HCT116 (cell line): ENCODE results near the gene EIF3L. TPM values are rescaled to one million over a fixed set of nuclear protein-coding genes. Genes with fewer than 3 reads are reported as not detected.

Experiments
- ATAC-seq: fragments of 200-7000 bp; cut with Tn5 transposase; 2 replicates; pipeline ENCODE4 v1.9.1; 2020; ENCODE audit warnings: mild to moderate bottlenecking, moderate library complexity
- BruUV-seq: library from RNA; stranded (reverse); fragments of 400-500 nt; replicated peaks from 2 replicates; lab custom pipeline; 2021; lab: Mats Ljungman, UMichigan
- CTCF ChIA-PET: fragments of 300-600 bp; sonication (Branson Sonifier 250); formaldehyde crosslinking; loops from one replicate; lab custom pipeline; 2021; ENCODE audit warnings: antibody characterized with exemption; lab: Charles Lee
- POLR2A ChIA-PET: fragments of 300-600, 350-600 bp; sonication (Branson Sonifier 250); formaldehyde crosslinking; loops from one replicate; lab custom pipeline; 2021; ENCODE audit warnings: antibody characterized with exemption; lab: Charles Lee
- RAD21 ChIA-PET, 2 experiments: fragments of 300-600 bp; sonication (Branson Sonifier 250); formaldehyde crosslinking; loops; one replicate each; lab custom pipeline; 2023; ENCODE audit warnings: low total read pairs in 2 of 2; ENCODE audit not compliant: uncharacterized antibody in 2 of 2, unreplicated experiment in 2 of 2, low non-redundant PET in 1 of 2; lab: Charles Lee
- DNase-seq: peaks from one replicate; pipeline ENCODE4 v3.0.0-alpha.2; 2010; ENCODE audit warnings: low read depth, low spot score
- H2AFZ ChIP-seq: fragments of 200-600 bp; shearing (Covaris generic), sonication (generic); 2 replicates; pipeline ENCODE4 v1.6.1; 2017; ENCODE audit warnings: low read depth, mixed run types, mixed read lengths, antibody characterized with exemption, low read length; ENCODE audit not compliant: poor library complexity, severe bottlenecking
- H3K27ac ChIP-seq: 2 replicates; pipeline ENCODE4 v1.5.1; 2012; ENCODE audit warnings: low read depth, low read length
- H3K27me3 ChIP-seq: fragments of 200-600 bp; sonication (generic); 2 replicates; pipeline ENCODE4 v1.6.1; 2016; ENCODE audit warnings: mixed run types, low read length, mixed read lengths; ENCODE audit not compliant: insufficient read depth
- H3K36me3 ChIP-seq, 2 experiments: fragments of 200-500 bp in 1 of 2; fragments of 200-600 bp in 1 of 2; sonication (Bioruptor generic) in 1 of 2; sonication (generic) in 1 of 2; 2 replicates each; pipeline versions ENCODE4 v1.5.1 to v1.6.1; 2014 to 2016; ENCODE audit warnings: low read length in 2 of 2, inconsistent platforms in 1 of 2, mixed read lengths in 1 of 2, mixed run types in 1 of 2; ENCODE audit not compliant: insufficient read depth in 2 of 2, control insufficient read depth in 1 of 2
- H3K4me1 ChIP-seq, 2 experiments: fragments of 200-600 bp in 1 of 2; sonication (generic) in 1 of 2; 2 replicates each; pipeline versions ENCODE4 v1.5.1 to v1.6.1; 2012 to 2017; ENCODE audit warnings: low read length in 2 of 2, inconsistent platforms in 1 of 2, mild to moderate bottlenecking in 1 of 2, mixed read lengths in 1 of 2, mixed run types in 1 of 2, moderate library complexity in 1 of 2; ENCODE audit not compliant: insufficient read depth in 2 of 2, control insufficient read depth in 1 of 2
- H3K4me2 ChIP-seq: fragments of 200-600 bp; sonication (generic); 2 replicates; pipeline ENCODE4 v1.6.1; 2017; ENCODE audit warnings: mixed run types, low read length, mixed read lengths
- H3K4me3 ChIP-seq, 2 experiments: fragments of 200-600 bp in 1 of 2; sonication (generic) in 1 of 2; replicated peaks in 1 of 2; 2 replicates each; pipeline ENCODE4 v1.5.1; 2011 to 2016; ENCODE audit warnings: low read length in 2 of 2, control low read depth in 1 of 2, low read depth in 1 of 2, mild to moderate bottlenecking in 1 of 2, mixed read lengths in 1 of 2, mixed run types in 1 of 2
- H3K79me2 ChIP-seq: fragments of 200-600 bp; sonication (generic); 2 replicates; pipeline ENCODE4 v1.6.1; 2017; ENCODE audit warnings: mild to moderate bottlenecking, mixed run types, low read length, moderate library complexity, mixed read lengths; ENCODE audit not compliant: insufficient read depth
- H3K9ac ChIP-seq: fragments of 200-600 bp; sonication (generic); 2 replicates; pipeline ENCODE4 v1.6.1; 2016; ENCODE audit warnings: low read length, mixed read lengths
- H3K9me2 ChIP-seq: fragments of 200-600 bp; sonication (generic), shearing (Covaris generic); 2 replicates; pipeline ENCODE4 v1.6.1; 2017; ENCODE audit warnings: mixed run types, mild to moderate bottlenecking, moderate library complexity; ENCODE audit not compliant: insufficient read depth
- H3K9me3 ChIP-seq, 2 experiments: fragments of 200-500 bp in 1 of 2; fragments of 200-600 bp in 1 of 2; sonication (Bioruptor generic) in 1 of 2; sonication (generic) in 1 of 2; 2 replicates each; pipeline ENCODE4 v1.6.1; 2014 to 2017; ENCODE audit warnings: low read length in 2 of 2, mixed read lengths in 2 of 2, inconsistent platforms in 1 of 2, low read depth in 1 of 2, mild to moderate bottlenecking in 1 of 2, mixed run types in 1 of 2, moderate library complexity in 1 of 2; ENCODE audit not compliant: control insufficient read depth in 1 of 2, insufficient read depth in 1 of 2
- H4K20me1 ChIP-seq: fragments of 200-600 bp; sonication (generic), shearing (Covaris generic); 2 replicates; pipeline ENCODE4 v1.6.1; 2017; ENCODE audit warnings: mixed run types, mild to moderate bottlenecking, moderate library complexity; ENCODE audit not compliant: insufficient read depth
- CTCF ChIP-seq, 3 experiments: fragments of 200-600 bp in 1 of 3; sonication (generic) in 1 of 3; IDR thresholded peaks in 2 of 3; conservative IDR thresholded peaks in 1 of 3; 2 replicates each; pipeline ENCODE4 v1.5.1; 2012 to 2017; ENCODE audit warnings: low read depth in 2 of 3, low read length in 2 of 3, antibody characterized with exemption in 1 of 3, borderline replicate concordance in 1 of 3, control low read depth in 1 of 3, mild to moderate bottlenecking in 1 of 3, mixed read lengths in 1 of 3, mixed run types in 1 of 3, moderate library complexity in 1 of 3; ENCODE audit not compliant: insufficient read depth in 1 of 3
- FOSL1 ChIP-seq: IDR thresholded peaks from 2 replicates; pipeline ENCODE4 v1.6.1; 2012; ENCODE audit warnings: low read depth
- SP1 ChIP-seq: IDR thresholded peaks from 2 replicates; pipeline ENCODE4 v1.6.1; 2012; ENCODE audit warnings: low read depth
- TCF7L2 ChIP-seq: IDR thresholded peaks from 2 replicates; pipeline ENCODE4 v1.7.0; 2011; ENCODE audit warnings: borderline replicate concordance, inconsistent platforms; ENCODE audit not compliant: insufficient read depth, insufficient read length; ENCODE audit errors: extremely low read depth
- YY1 ChIP-seq: IDR thresholded peaks from 2 replicates; pipeline ENCODE4 v1.6.1; 2011; ENCODE audit warnings: low read length, low read depth, moderate library complexity, mild to moderate bottlenecking; ENCODE audit not compliant: insufficient replicate concordance; ENCODE audit errors: extremely low read depth
- ZBTB33 ChIP-seq: IDR thresholded peaks from 2 replicates; pipeline ENCODE4 v1.6.1; 2011; ENCODE audit warnings: mild to moderate bottlenecking, low read length, moderate library complexity; ENCODE audit not compliant: insufficient replicate concordance; ENCODE audit errors: extremely low read depth
- ZFX ChIP-seq: fragments of 450-650 bp; IDR thresholded peaks from 2 replicates; pipeline ENCODE4 v1.6.1; 2017
- intact Hi-C: fragments of 100-400 bp; cut with micrococcal nuclease; formaldehyde crosslinking; loops from 2 replicates; pipeline ENCODE4 v1.10.0; 2022
- total RNA-seq: library from RNA; stranded (reverse); gene quantifications from one replicate; pipeline ENCODE4 v1.2.1, GENCODE V29; 2021; ENCODE audit not compliant: unreplicated experiment

EIF3L gene
- total RNA-seq, 1 experiment from 2014 or later, result 687 TPM

DNA sequence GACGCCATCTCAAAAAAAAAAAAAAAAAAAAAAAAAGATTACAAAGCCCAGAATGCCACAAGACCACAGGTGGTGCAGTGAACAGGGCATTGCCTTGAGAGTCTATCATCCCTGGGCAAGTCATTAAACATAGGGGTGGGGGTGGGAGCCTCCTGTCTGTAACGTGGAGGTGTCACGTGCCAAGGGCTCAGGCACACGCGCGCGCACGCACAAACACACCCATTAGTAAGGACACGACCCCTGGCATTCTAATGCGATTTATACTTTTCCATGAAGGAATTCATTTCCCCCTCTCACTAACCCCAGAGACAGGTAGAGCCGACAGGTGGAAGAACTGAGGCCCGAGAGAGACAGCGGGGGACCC is 47.3 kb upstream of the EIF3L start:
- Histone ChIP-seq H3K9me3 (no peaks in the 10 kb centered on the region), H2AFZ (peak overlapping the region; percentile 74), H3K4me1 (peaks cover 16 to 46% of the 10 kb centered on the region in 2 experiments; a peak in 3 of 4 replicates), H3K4me2 (peak overlapping the region; percentile 89), H3K9ac (peak overlapping the region; percentile 66), H3K27ac (peak overlapping the region; percentile 63; the same call in 1 of the 2 replicates), H3K9me2 (no peaks in the 10 kb centered on the region), H3K4me3 (peak overlapping the region; percentile 48 to 61), H3K79me2 (peaks cover 18% of the 10 kb centered on the region), H4K20me1 (no peaks in the 10 kb centered on the region), H3K27me3 (no peaks in the 10 kb centered on the region), H3K36me3 (no peaks in the 10 kb centered on the region)
- intact Hi-C loops, result no loop called here
- no peak for ATAC-seq
- no peak for DNase-seq
- ChIA-PET RAD21 (no interaction called here), POLR2A (no interaction called here), CTCF (no interaction called here)
- no peak for TF ChIP-seq YY1
- no peak for TF ChIP-seq SP1
- TF ChIP-seq ZBTB33, result no peak
- TF ChIP-seq FOSL1, result no peak
- BruUV-seq, result no TSS peak

DNA sequence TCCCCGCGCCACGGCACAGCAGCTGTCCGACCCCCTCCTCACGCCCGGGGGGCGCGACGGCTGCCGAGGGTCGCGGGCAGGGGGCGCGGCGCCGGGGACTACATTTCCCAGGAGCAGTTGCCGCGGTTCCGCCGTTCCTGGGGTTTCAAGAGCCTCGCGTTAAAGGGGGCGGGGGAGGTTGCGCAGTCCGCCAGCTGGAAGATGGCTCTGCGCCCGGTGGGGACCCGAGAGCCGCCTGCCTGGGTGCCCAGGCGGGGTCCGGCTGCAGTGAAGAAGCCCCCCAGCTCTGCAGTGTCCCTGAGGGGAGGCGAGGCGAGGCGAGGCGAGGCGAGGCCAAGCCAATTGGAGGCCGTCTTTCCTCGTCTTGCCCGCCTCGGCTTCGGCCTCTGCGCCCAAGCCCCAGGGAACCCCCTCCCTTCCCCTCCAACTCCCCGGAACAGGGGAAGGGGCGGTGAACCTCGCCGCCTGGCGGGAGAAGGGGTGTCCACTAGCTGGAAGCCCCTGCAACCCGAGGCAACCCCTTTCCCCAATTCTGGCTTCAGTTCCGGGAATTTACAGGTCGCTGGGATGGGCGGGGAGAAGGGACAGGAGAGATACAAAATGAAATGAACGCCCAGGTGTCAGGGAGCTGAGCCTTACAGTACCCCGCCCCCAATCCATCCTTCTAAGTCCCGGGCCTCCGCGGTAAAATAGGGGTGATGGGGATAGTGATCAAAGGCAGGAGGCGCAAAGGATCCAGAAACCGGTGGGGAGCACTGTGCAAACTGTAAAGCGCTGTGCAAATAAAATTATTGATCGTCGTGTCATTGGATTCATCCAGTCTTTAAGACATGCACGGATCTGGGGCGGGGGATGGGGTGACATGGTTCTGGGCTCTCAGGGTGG is 46.7 kb upstream of the EIF3L start:
- Histone ChIP-seq H3K9me2 (no peaks in the 10 kb centered on the region), H3K36me3 (no peaks in the 10 kb centered on the region), H3K9me3 (no peaks in the 10 kb centered on the region), H3K27me3 (no peaks in the 10 kb centered on the region), H3K79me2 (peaks cover 24% of the 10 kb centered on the region), H3K4me3 (peak overlapping the region; percentile 48 to 61), H4K20me1 (no peaks in the 10 kb centered on the region), H3K4me2 (peak overlapping the region; percentile 89), H3K9ac (peak overlapping the region; percentile 66), H3K4me1 (peaks cover 16 to 52% of the 10 kb centered on the region in 2 experiments; a peak in 3 of 4 replicates), H2AFZ (peak overlapping the region; percentile 74), H3K27ac (peak overlapping the region; percentile 63)
- intact Hi-C loops, result no loop called here
- ATAC-seq (peak; percentile 31; the same call in 1 of the 2 replicates), DNase-seq (no peak)
- ChIA-PET POLR2A (interaction anchor here (1.0 kb wide), 1 partner anchor 20 kb away, joined by 3 read pairs; no protein-coding TSS in a partner anchor), RAD21 (no interaction called here), CTCF (no interaction called here)
- TF ChIP-seq ZBTB33 (peak; percentile 79), CTCF (IDR thresholded peaks at IDR 0.05 in 2 of 3, conservative IDR thresholded peaks at IDR 0.05 in 1 of 3; ENCODE audit: borderline replicate concordance in 1 of 3, insufficient read depth in 1 of 3, low read depth in 2 of 3, low read length in 2 of 3) (no peak), ZFX (peak; percentile 7; the same call in 1 of the 2 replicates), TCF7L2 (no peak), SP1 (no peak)
- no TSS peak for BruUV-seq
